Measurements from ENCODE around the gene MB21D2. TPM values are rescaled to one million over a fixed set of nuclear protein-coding genes. Genes with fewer than 3 reads are reported as not detected.

Gene MB21D2
- total RNA-seq, 4 donors from 2014 or later = 1.5 to 3.8 (median 2.7) TPM

- no peak overlapping the region for H3K27ac ChIP-seq
- no peaks in the 10 kb centered on the region for H3K27me3 ChIP-seq
- in situ Hi-C loops (cut with MboI; ENCODE audit: low sequenced_read_pairs in 4 of 4) (loop anchor here in 1 of 4 donors (10.0 kb wide), 1 partner anchor 103 kb away; no protein-coding TSS in a partner anchor), intact Hi-C loops (cut with DNase I; ENCODE audit: low total_unique reads) (no loop called here)
- no peak overlapping the region for H3K4me3 ChIP-seq
- no peaks in the 10 kb centered on the region for H3K36me3 ChIP-seq
- no peaks in the 10 kb centered on the region for H3K9me3 ChIP-seq
- no peaks in the 10 kb centered on the region for H3K4me1 ChIP-seq
- TF ChIP-seq CTCF (IDR thresholded peaks at IDR 0.05 in 4 of 5, conservative IDR thresholded peaks at IDR 0.05 in 1 of 5) (no peak), POLR2A (IDR thresholded peaks at IDR 0.05) (no peak)
- no peak for DNase-seq
- ATAC-seq = no peak
These were observed 10.4 kb upstream of the MB21D2 start for GRCh38 chr3:192928016-192928415.

- no peaks in the 10 kb centered on the region for H3K36me3 ChIP-seq
- H3K9me3 ChIP-seq = no peaks in the 10 kb centered on the region
- no peak for TF ChIP-seq POLR2A (IDR thresholded peaks at IDR 0.05)
- no peak for TF ChIP-seq CTCF (IDR thresholded peaks at IDR 0.05 in 4 of 5, conservative IDR thresholded peaks at IDR 0.05 in 1 of 5)
- ATAC-seq (no peak), DNase-seq (no peak)
- no peaks in the 10 kb centered on the region for H3K27me3 ChIP-seq
- H3K27ac ChIP-seq = no peak overlapping the region
- intact Hi-C loops (cut with DNase I; ENCODE audit: low total_unique reads) = no loop called here
- in situ Hi-C loops (cut with MboI; ENCODE audit: low sequenced_read_pairs in 4 of 4) = loop anchor here in 1 of 4 donors (10.0 kb wide), 1 partner anchor 102 kb away; no protein-coding TSS in a partner anchor
- H3K4me3 ChIP-seq = no peak overlapping the region
- no peaks in the 10 kb centered on the region for H3K4me1 ChIP-seq
These were observed 9.4 kb upstream of the MB21D2 start for GRCh38 chr3:192927016-192927415.

GRCh38 chr3:192923731-192924130 is 6.1 kb upstream of the MB21D2 start:
- peaks cover 0 to 5% of the 10 kb centered on the region in 2 donors for H3K4me1 ChIP-seq
- intact Hi-C loops (cut with DNase I; ENCODE audit: low total_unique reads) (no loop called here), in situ Hi-C loops (cut with MboI; ENCODE audit: low sequenced_read_pairs in 4 of 4) (loop anchor here in 1 of 4 donors (10.0 to 25.0 kb wide), 2 partner anchors 99 to 664 kb away; partner anchors contain the start of gene OPA1)
- TF ChIP-seq POLR2A (IDR thresholded peaks at IDR 0.05) = no peak
- TF ChIP-seq CTCF (IDR thresholded peaks at IDR 0.05 in 4 of 5, conservative IDR thresholded peaks at IDR 0.05 in 1 of 5) = no peak
- no peak for ATAC-seq
- no peaks in the 10 kb centered on the region for H3K9me3 ChIP-seq
- no peak overlapping the region for H3K27ac ChIP-seq
- no peak overlapping the region for H3K4me3 ChIP-seq
- no peaks in the 10 kb centered on the region for H3K36me3 ChIP-seq
- DNase-seq = no peak
- no peaks in the 10 kb centered on the region for H3K27me3 ChIP-seq

GRCh38 chr3:192921793-192922192 is 4.1 kb upstream of the MB21D2 start:
- no peak for ATAC-seq
- no peak for DNase-seq
- Histone ChIP-seq H3K9me3 (no peaks in the 10 kb centered on the region), H3K27ac (no peak overlapping the region), H3K27me3 (no peaks in the 10 kb centered on the region), H3K4me3 (no peak overlapping the region), H3K36me3 (no peaks in the 10 kb centered on the region), H3K4me1 (peaks cover 0 to 7% of the 10 kb centered on the region in 2 donors)
- in situ Hi-C loops (cut with MboI; ENCODE audit: low sequenced_read_pairs in 4 of 4) (loop anchor here in 1 of 4 donors (10.0 to 25.0 kb wide), 2 partner anchors 97 to 666 kb away; partner anchors contain the start of gene OPA1), intact Hi-C loops (cut with DNase I; ENCODE audit: low total_unique reads) (no loop called here)
- TF ChIP-seq POLR2A (IDR thresholded peaks at IDR 0.05) = no peak
- no peak for TF ChIP-seq CTCF (IDR thresholded peaks at IDR 0.05 in 4 of 5, conservative IDR thresholded peaks at IDR 0.05 in 1 of 5)

- no peak for ATAC-seq
- no peaks in the 10 kb centered on the region for H3K9me3 ChIP-seq
- no peaks in the 10 kb centered on the region for H3K36me3 ChIP-seq
- in situ Hi-C loops (cut with MboI; ENCODE audit: low sequenced_read_pairs in 4 of 4) (loop anchor here in 1 of 4 donors (10.0 to 25.0 kb wide), 2 partner anchors 96 to 667 kb away; partner anchors contain the start of gene OPA1), intact Hi-C loops (cut with DNase I; ENCODE audit: low total_unique reads) (no loop called here)
- H3K27me3 ChIP-seq = no peaks in the 10 kb centered on the region
- TF ChIP-seq CTCF (IDR thresholded peaks at IDR 0.05 in 4 of 5, conservative IDR thresholded peaks at IDR 0.05 in 1 of 5) (no peak), POLR2A (IDR thresholded peaks at IDR 0.05) (no peak)
- no peak overlapping the region for H3K27ac ChIP-seq
- H3K4me3 ChIP-seq = no peak overlapping the region
- peaks cover 9 to 16% of the 10 kb centered on the region in 2 donors for H3K4me1 ChIP-seq
- DNase-seq = no peak
These were observed 2.8 kb upstream of the MB21D2 start for GRCh38 chr3:192920411-192920810.

Measured in gastrocnemius medialis (tissue), 4 donors.